GM12872 (cell line): Measurements from ENCODE around the gene IMMP1L.
A peak's percentile ranks its signal among the peaks of the same experiment; 100 is the strongest.

Source experiments
- CTCF ChIP-seq: IDR thresholded peaks from 3 replicates; pipeline ENCODE4 v1.5.1; 2011; ENCODE audit warnings: low read depth, mild to moderate bottlenecking, low read length, moderate library complexity; ENCODE audit not compliant: insufficient read depth

Gene IMMP1L

DNA sequence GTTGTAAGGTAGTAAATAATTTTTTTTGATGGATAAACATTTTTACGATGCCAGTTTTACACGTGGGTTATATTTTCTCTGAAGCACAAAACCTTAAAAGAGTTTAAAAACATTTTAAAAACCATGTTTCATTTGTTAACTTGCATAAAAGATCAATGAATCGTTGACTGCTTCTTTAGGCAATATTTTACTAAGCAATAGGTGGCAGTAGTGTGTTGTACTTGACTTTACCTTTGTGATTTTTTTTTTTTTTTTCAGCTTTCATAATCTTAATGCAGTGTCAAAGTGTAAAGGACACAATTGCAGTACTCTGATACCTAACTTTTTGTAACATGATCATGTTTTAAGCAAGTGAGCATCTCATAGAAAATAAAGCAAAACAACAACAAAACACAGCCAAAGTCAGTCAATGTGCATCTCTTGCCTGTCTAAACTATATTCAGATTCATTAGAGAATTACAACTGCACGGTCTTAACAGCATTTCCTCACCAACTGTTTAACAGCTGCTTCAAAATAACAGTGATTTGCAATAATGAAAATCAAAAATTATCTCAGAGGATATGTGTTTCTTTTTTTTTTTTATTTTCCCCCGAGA lies 112.1 kb downstream of the IMMP1L start:
- TF ChIP-seq CTCF = peak; percentile 53

DNA sequence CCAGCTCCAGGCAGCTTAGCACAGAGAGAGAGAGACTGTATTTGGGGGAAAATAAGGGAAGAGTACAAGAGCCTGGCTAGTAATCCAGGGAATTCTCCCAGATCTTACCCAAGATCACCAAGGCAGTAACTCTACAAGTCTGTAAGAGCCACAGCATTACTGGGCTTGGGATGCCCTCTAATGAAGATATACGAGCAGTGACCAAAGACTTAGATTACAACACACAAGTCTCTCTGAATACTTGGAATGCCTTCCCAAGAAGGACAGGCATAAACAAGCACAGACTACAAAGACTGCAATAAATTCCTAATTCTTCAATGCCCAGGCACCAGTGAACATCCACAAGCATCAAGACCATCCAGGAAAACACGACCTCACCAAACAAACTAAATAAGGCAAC lies 122.0 kb downstream of the IMMP1L start:
- TF ChIP-seq CTCF = no peak

DNA sequence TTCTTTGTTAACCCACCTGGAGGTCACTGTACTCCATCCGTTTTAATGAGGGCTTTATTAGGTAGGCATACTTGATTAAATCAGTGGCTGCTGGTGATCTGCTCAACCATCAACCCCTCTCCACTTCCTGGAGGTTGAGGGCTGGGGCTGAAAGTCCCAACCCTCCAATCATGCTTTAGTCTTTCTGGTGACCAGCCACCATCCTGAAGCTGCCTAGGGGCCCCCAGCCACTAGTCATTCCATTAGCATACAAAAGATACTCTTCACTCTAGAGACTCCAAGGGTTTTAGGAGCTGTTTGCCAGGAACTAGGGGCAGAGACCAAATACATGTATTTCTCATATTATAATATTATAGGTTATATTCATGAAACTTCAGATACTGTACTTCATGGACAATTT lies 126.3 kb downstream of the IMMP1L start:
- TF ChIP-seq CTCF = no peak
